GM12801 (cell line): ENCODE data around the gene SLBP.

Experiments used
- TF ChIP-seq, protein P1 (sequence below): IDR thresholded peaks from one replicate; pipeline ENCODE4 v1.5.1; 2011; ENCODE audit warnings: control low read depth; ENCODE audit not compliant: insufficient read length; ENCODE audit errors: extremely low read depth

SLBP gene

DNA sequence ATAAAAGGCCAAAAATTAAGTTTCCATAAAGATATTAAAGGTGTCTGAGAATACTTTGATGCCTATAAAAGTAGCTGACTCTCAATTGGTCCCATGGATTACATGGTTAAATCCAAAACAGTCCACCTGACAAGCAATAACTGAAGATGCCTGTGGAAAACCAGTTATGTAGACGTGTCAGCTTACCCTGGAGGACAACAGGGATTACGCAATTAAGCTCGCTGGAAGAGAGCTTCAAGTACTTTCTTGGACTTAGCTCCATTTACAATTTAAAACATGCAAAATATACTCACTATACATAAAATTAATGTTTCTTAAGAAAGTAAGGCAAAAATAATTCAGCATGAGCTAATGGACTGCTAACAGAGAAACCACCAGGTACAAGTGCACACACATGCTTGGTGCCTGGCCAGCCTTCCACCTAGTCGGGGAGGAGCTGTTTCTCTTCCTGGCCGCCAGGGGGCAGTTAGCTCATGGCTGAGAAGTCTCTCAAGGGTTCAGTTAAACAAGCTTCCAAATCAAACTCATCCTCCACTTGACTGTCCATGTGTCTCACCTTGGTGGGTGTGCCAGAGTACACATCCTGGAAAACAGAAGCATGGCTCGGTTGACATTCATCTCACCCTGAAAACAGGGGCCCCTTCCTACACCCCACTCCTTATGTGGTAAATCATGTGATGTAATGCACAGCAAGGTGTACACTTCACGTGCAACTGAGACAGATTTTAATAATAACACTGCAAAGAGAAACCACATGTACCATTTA, 18.8 kb downstream of the SLBP start:
- TF ChIP-seq, protein P1, sequence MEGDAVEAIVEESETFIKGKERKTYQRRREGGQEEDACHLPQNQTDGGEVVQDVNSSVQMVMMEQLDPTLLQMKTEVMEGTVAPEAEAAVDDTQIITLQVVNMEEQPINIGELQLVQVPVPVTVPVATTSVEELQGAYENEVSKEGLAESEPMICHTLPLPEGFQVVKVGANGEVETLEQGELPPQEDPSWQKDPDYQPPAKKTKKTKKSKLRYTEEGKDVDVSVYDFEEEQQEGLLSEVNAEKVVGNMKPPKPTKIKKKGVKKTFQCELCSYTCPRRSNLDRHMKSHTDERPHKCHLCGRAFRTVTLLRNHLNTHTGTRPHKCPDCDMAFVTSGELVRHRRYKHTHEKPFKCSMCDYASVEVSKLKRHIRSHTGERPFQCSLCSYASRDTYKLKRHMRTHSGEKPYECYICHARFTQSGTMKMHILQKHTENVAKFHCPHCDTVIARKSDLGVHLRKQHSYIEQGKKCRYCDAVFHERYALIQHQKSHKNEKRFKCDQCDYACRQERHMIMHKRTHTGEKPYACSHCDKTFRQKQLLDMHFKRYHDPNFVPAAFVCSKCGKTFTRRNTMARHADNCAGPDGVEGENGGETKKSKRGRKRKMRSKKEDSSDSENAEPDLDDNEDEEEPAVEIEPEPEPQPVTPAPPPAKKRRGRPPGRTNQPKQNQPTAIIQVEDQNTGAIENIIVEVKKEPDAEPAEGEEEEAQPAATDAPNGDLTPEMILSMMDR = no peak

DNA sequence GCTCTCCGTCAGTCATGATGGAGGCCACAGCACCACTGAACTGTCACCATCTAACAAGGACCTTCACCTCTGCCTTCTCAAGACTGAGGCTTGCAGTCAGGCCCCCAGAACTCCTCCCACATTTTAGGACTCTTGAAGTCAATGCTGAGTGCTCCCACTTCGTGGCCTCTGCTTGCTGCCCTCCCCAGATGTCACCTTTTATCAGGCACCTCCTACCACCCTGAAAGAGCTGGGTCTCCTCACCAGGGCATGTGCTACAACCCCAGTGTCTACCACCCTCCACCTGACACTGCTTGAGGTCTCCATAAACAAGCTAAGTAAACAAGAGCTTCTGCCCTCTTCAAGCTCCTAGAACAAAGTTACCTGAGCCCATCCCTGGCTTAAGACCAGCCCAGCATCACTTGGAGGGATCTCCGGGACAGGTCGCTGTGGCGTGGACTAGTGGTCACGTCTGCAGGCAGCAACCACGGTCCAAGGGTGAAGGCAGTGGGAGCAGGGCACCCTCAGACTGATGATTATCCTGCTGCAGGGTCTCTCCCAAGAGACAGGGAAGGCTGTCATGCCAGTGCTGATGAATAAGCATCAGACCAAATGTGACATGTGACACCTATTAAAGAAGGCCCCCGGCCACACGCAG, 20.3 kb downstream of the SLBP start:
- TF ChIP-seq, protein P1 = no peak

DNA sequence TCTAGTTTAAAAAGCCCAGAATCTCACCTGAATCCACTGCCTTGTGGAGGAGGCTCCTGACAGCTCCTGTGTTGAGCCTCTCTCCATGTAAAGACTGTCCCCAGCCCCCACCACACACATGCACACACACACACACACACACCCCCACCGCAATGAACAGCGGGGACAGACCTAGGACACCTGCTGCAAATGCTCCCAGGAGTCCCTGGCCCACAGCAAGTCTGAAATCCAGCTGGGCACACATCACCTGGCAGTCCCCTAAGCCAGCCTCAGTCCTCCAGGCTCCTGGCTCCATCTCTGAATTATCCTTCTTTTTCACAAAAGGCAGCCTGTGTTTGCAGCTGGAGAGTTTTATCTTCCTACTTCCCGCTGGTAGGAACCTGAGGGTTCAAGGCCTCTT, 21.4 kb downstream of the SLBP start:
- TF ChIP-seq, protein P1 = no peak

DNA sequence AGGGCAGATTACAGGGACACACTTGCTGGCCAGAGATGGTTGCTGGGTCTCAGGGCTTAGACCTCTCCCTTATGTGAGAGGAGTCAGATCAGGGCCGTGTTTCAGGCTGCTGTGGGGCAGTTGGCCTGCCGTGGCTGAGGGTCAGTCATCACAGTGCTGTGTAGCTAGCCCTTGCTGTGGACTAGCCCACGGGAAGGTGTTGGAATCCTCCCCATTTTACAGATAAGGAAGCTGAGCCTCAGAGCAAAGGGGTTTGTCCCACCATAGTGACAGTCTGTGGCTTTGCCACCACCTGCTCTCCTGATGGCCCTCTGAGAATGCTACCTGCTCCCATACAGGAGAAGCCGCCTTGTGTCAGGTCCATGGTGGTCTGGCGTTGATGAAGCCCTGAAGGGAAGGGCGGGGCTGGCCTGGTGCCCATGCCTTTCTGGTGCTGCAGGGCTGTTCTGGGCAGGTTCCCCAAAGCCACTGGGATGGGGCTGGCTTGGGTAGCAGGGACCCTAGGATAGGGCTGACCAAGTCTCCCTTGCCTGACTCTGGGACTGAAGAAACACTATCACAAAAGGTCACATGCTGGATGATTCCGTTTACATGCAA, 25.6 kb downstream of the SLBP start:
- TF ChIP-seq, protein P1 = no peak

DNA sequence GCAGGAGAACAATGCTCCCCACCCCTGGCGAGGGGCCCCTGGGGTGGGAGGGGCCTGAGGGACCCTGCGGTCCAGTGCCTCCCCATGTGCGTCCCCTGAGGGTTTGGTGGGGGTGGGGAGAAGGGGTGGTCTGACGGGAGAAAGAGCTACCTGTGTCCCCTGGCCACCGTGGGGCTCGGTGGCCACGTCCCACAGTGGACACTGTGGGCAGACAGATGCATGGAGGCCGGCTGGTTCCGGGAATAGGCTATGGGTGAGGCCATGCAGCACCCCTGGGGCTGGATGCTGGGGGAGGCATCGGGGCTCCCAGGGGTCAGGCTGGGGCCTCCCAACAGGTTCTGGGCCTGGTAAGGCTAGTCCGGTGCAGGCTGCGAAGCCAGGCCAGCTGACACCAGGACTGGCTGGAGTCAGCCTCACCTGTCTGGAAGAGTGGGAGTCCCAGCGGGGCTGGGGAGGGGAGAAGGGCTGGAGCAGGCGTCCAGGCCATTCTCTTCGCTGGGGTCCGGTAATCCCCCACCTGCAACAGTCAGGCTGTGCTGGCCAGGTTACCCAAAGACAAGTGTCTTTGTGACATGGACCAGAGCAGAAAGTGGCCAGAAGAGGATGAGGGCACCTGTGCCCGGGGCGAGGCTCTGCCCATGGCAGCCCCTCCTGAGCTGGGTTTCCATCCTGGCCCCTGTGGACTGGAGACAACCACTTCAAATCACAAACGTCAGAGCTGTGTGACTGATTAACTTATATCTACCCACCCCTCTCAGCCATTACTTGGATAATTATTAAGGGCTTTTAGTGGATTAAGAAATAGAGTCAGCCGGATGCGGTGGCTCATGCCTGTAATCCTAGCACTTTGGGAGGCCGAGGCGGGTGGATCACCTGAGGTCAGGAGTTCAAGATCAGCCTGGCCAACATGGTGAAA, 26.6 kb downstream of the SLBP start:
- TF ChIP-seq, protein P1 = no peak

DNA sequence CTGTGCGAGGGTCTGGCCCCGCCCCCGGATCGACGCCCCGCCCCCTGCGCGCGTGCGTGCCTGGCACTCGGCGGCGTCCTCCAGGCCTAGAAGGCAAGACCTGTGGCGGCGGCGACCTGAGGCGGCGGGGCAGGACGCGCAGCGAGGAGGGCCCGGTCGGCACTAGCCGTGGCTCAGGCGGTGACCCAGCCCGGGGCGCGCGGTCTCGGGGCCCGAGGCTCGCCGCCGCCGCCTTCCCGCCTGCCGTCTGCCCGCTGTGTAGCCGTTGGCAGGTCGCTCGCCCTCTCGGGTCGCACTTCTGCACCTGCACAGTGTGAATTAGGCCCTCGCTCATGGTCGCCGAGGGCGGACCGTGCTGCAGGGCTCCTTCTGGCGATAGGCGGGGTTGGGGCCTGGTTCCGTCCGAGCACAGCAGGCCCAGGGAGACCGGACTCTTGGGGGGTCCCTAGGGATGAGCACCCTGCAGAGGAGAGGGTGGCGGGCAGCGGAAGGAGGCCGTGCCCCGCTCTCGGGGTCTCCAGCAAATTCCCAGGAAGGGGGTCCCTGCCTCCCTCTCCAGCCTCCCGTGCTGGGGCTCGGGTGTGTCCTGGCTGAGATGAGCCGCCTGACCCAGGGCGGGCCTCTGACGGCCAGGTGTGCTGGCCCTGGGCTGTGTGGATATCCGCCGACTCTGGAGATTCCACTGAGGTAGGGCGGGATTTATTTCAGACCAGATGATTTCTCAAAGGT, 27.4 kb downstream of the SLBP start:
- TF ChIP-seq, protein P1 = no peak
